Psoas muscle (tissue), 8 donors: ENCODE data around the gene LDLRAD4. TPM values are rescaled to one million over a fixed set of nuclear protein-coding genes. Genes with fewer than 3 reads are reported as not detected.
A peak's percentile ranks its signal among the peaks of the same experiment; 100 is the strongest.
"Not testable (repeated sequence)": the region's sequence is repeated elsewhere in the genome, so short reads cannot be mapped to it uniquely, and the experiment has no call there.

Experiments used
- ATAC-seq, 4 donors: fragments of 200-7000 bp; cut with Tn5 transposase; one replicate each; pipeline ENCODE4 v1.9.1; 2020; ENCODE audit warnings: moderate library complexity in 3 of 4, mild to moderate bottlenecking in 2 of 4
- DNase-seq, 2 donors: peaks; one replicate each; pipeline ENCODE4 v3.0.0-alpha.2; 2020
- H3K27ac ChIP-seq: fragments of 200-600 bp; one replicate; pipeline ENCODE4 v1.8.0; 2022
- H3K27me3 ChIP-seq, 3 donors: fragments of 200-600 bp in 1 of 3; one replicate each; pipeline versions ENCODE4 v1.6.1 to v1.8.0; 2013 to 2022; ENCODE audit warnings: low read length in 2 of 3, mild to moderate bottlenecking in 2 of 3, moderate library complexity in 1 of 3; ENCODE audit not compliant: insufficient read depth in 3 of 3
- H3K36me3 ChIP-seq, 2 donors: fragments of 200-600 bp in 1 of 2; one replicate each; pipeline versions ENCODE4 v1.6.1 to v1.8.0; 2013 to 2022; ENCODE audit warnings: low read depth in 1 of 2, mild to moderate bottlenecking in 1 of 2, moderate library complexity in 1 of 2; ENCODE audit not compliant: insufficient read depth in 1 of 2
- H3K4me1 ChIP-seq: fragments of 200-600 bp; one replicate; pipeline ENCODE4 v1.8.0; 2022
- H3K4me3 ChIP-seq: fragments of 200-600 bp; one replicate; pipeline ENCODE4 v1.8.0; 2022; ENCODE audit warnings: mild to moderate bottlenecking
- H3K9me3 ChIP-seq: fragments of 200-600 bp; one replicate; pipeline ENCODE4 v1.8.0; 2022
- CTCF ChIP-seq: fragments of 200-600 bp; IDR thresholded peaks from one replicate; pipeline ENCODE4 v1.8.0; 2022; ENCODE audit warnings: antibody characterized with exemption
- WGBS, 3 donors: extraction: QIAGEN DNeasy Blood & Tissue Kit; methylation state at CpG; one replicate each; pipeline versions ENCODE4 v1.1.6 to v1.1.7; 2013; 5-methylcytosine and 5-hydroxymethylcytosine counted together
- intact Hi-C, 2 donors: fragments of 100-400 bp; cut with DNase I; formaldehyde crosslinking; loops; one replicate each; pipeline versions ENCODE4 v1.11.0 to v1.14.2; 2022
- polyA plus RNA-seq, 3 donors: library from polyadenylated mRNA; stranded (reverse); fragments of 200-250 nt; gene quantifications; one replicate each; pipeline ENCODE4 v1.2.3, GENCODE V29; 2013
- total RNA-seq, 4 donors: library from RNA; stranded (reverse); fragmentation: NEBNext Ultra II Directional in 2 of 4; extraction: Animal tissue kit (Norgen Biotek cat#: 25700) in 2 of 4; gene quantifications; one replicate each; pipeline versions ENCODE4 v1.2.1 to v1.2.4, GENCODE V29; 2021 to 2023
- donor health status: healthy with polysubstance abuse.
- donor health status: DM: no; HTN: no; CAD: no; lungs with moderate emphysema.
- donor health status: Bipolar disorder and iron deficiency.
- donor health status: healthy.
- donor health status: DM: yes; HTN: yes; CAD: no.
- donor health status: DM: no; HTN: no; CAD: no.
- donor health status: DM: no; HTN: no; CAD: no.
- donor health status: DM: yes; HTN: yes; CAD: no.

LDLRAD4 gene
- total and polyA plus RNA-seq, 7 donors, result 1.8 to 13.9 (median 3.8) TPM

GRCh38 chr18:13660510-13660909, 441.9 kb downstream of the LDLRAD4 start:
- WGBS, 3 donors, result 20 to 22% (median 22%) methylated on average over 5 of the region's 5 CpGs
- Histone ChIP-seq H3K27me3 (no peaks in the 10 kb centered on the region), H3K4me1 (peaks cover 14% of the 10 kb centered on the region), H3K36me3 (peaks cover 2 to 10% of the 10 kb centered on the region in 2 donors), H3K4me3 (no peak overlapping the region), H3K9me3 (no peaks in the 10 kb centered on the region), H3K27ac (no peak overlapping the region)
- DNase-seq, result no peak
- ATAC-seq, result peak; percentile 54 to 90 (median 62)
- intact Hi-C loops, result no loop called here
- TF ChIP-seq CTCF, result no peak

GRCh38 chr18:13661051-13661778, 442.7 kb downstream of the LDLRAD4 start:
- Histone ChIP-seq H3K27ac (no peak overlapping the region), H3K27me3 (no peaks in the 10 kb centered on the region), H3K4me3 (no peak overlapping the region), H3K4me1 (peaks cover 14% of the 10 kb centered on the region), H3K36me3 (peaks cover 2 to 17% of the 10 kb centered on the region in 2 donors), H3K9me3 (no peaks in the 10 kb centered on the region)
- TF ChIP-seq CTCF, result no peak
- 62 to 72% (median 64%) methylated on average over 8 of the region's 8 CpGs for WGBS, 3 donors
- intact Hi-C loops, result no loop called here
- DNase-seq (no peak), ATAC-seq (peak in 1 of 4 donors; percentile 48)

GRCh38 chr18:13661779-13662256, 443.3 kb downstream of the LDLRAD4 start:
- H3K4me1 ChIP-seq, result peaks cover 14% of the 10 kb centered on the region
- H3K36me3 ChIP-seq, result peaks cover 2 to 23% of the 10 kb centered on the region in 2 donors
- 74 to 82% (median 76%) methylated on average over 2 of the region's 2 CpGs for WGBS, 3 donors
- H3K27ac ChIP-seq, result no peak overlapping the region
- no peak for ATAC-seq
- TF ChIP-seq CTCF, result no peak
- intact Hi-C loops, result no loop called here
- no peaks in the 10 kb centered on the region for H3K27me3 ChIP-seq
- no peak overlapping the region for H3K4me3 ChIP-seq
- no peak for DNase-seq
- H3K9me3 ChIP-seq, result no peaks in the 10 kb centered on the region

GRCh38 chr18:13672657-13673056, 454.1 kb downstream of the LDLRAD4 start:
- WGBS, 3 donors, result 56 to 64% (median 57%) methylated on average over 7 of the region's 7 CpGs
- Histone ChIP-seq H3K27ac (no peak overlapping the region), H3K4me1 (peaks cover 5% of the 10 kb centered on the region), H3K4me3 (no peak overlapping the region), H3K9me3 (no peaks in the 10 kb centered on the region), H3K36me3 (peaks cover 0 to 9% of the 10 kb centered on the region in 2 donors), H3K27me3 (no peaks in the 10 kb centered on the region)
- TF ChIP-seq CTCF, result no peak
- ATAC-seq, result no peak
- intact Hi-C loops, result no loop called here
- DNase-seq, result no peak

GRCh38 chr18:13676471-13676870, 457.9 kb downstream of the LDLRAD4 start:
- Histone ChIP-seq H3K9me3 (no peaks in the 10 kb centered on the region), H3K36me3 (peaks cover 0 to 2% of the 10 kb centered on the region in 2 donors), H3K4me3 (no peak overlapping the region), H3K4me1 (peaks cover 34% of the 10 kb centered on the region), H3K27ac (no peak overlapping the region), H3K27me3 (no peaks in the 10 kb centered on the region)
- no peak for TF ChIP-seq CTCF
- ATAC-seq, result no peak
- no peak for DNase-seq
- intact Hi-C loops, result no loop called here
- WGBS, 3 donors, result 85 to 86% (median 85%) methylated on average over 6 of the region's 6 CpGs

- H3K36me3 ChIP-seq, intact Hi-C loops, ATAC-seq, DNase-seq, H3K27ac ChIP-seq, H3K27me3 ChIP-seq, H3K4me3 ChIP-seq, H3K9me3 ChIP-seq: not testable (repeated sequence)
- peaks cover 32% of the 10 kb centered on the region for H3K4me1 ChIP-seq
- WGBS, 3 donors, result 96 to 100% (median 97%) methylated on average over 13 of the region's 13 CpGs
These were observed 458.8 kb downstream of the LDLRAD4 start for GRCh38 chr18:13677350-13677749.
